Measurements from ENCODE around the gene GPR3.

GPR3 gene

GRCh38 chr1:27392096-27392777 is at the start of gene GPR3:
TSS of gene GPR3 (plus strand) at chr1:27392622. CDS start at chr1:27393799, 1,177 bp downstream.
- DNase-seq, result peak; percentile 71

- peak; percentile 90 for DNase-seq
Observed at GRCh38 chr1:27342778-27343638, 49.4 kb upstream of the GPR3 start.

- no peak for DNase-seq
Observed at GRCh38 chr1:27343639-27344025, 48.8 kb upstream of the GPR3 start.

- no peak for DNase-seq
Observed at GRCh38 chr1:27345272-27345671, 47.1 kb upstream of the GPR3 start.

- no peak for DNase-seq
Observed at GRCh38 chr1:27346357-27346756, 46.1 kb upstream of the GPR3 start.

- DNase-seq, result no peak
Observed at GRCh38 chr1:27346991-27347624, 45.3 kb upstream of the GPR3 start.

GRCh38 chr1:27348861-27349783 is 43.3 kb upstream of the GPR3 start:
- peak; percentile 73 for DNase-seq

- peak; percentile 24 for DNase-seq
Observed at GRCh38 chr1:27349784-27350662, 42.4 kb upstream of the GPR3 start.

GRCh38 chr1:27350663-27351540 is 41.5 kb upstream of the GPR3 start:
- DNase-seq, result peak; percentile 70

- no peak for DNase-seq
Observed at GRCh38 chr1:27351541-27352107, 40.8 kb upstream of the GPR3 start.

GRCh38 chr1:27353166-27353565 is 39.3 kb upstream of the GPR3 start:
- no peak for DNase-seq

GRCh38 chr1:27353629-27354028 is 38.8 kb upstream of the GPR3 start:
- DNase-seq, result no peak

- DNase-seq, result no peak
Observed at GRCh38 chr1:27355683-27356082, 36.7 kb upstream of the GPR3 start.

GRCh38 chr1:27356277-27356618 is 36.2 kb upstream of the GPR3 start:
- no peak for DNase-seq

- DNase-seq, result no peak
Observed at GRCh38 chr1:27356619-27357280, 35.7 kb upstream of the GPR3 start.

GRCh38 chr1:27357281-27358037 is 35.0 kb upstream of the GPR3 start:
- DNase-seq, result no peak

- DNase-seq, result no peak
Observed at GRCh38 chr1:27358038-27358927, 34.1 kb upstream of the GPR3 start.

- DNase-seq, result no peak
Observed at GRCh38 chr1:27358928-27359313, 33.5 kb upstream of the GPR3 start.

Measured in DMS79 (cell line).